ENCODE data around the gene PEX6.
A peak's percentile ranks its signal among the peaks of the same experiment; 100 is the strongest.

Gene PEX6

DNA sequence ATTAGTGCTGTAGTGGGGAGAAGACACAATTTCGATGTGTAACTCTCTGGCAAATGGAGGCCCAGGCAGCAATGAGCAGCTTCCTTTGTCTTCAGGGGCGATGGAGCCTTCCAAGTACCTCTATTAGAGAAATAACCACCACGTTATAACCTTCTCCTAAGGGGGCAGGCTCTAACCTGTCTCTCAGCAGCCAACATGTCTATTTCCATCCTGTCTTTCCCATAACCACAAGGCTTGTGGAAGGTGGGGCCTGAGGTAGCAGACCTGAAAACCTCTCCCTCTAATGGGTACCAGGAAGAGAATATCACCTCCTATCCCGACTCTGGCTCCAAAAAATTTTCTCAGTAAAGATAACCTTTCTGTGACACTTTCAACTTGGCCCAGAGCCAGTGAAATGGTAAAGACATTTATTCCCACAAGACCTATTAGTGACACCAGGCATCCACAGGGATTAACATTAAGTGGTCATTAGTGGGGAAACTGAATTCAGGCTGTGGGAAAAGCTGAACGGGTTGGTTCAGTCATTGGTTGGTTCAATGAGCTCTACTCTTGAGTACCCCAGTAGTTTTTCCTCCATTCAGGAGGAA, 4.0 kb downstream of the PEX6 start:
- ATAC-seq, result no peak
- TF ChIP-seq ZNF70 (CRISPR knock-in tag; IDR thresholded peaks at IDR 0.05) (no peak), CSDC2 (CRISPR knock-in tag; IDR thresholded peaks at IDR 0.05) (no peak), ISL1 (CRISPR knock-in tag; IDR thresholded peaks at IDR 0.05) (no peak), ZNF565 (CRISPR knock-in tag; conservative IDR thresholded peaks at IDR 0.05; ENCODE audit: low read depth) (no peak)
- TF ChIP-seq, protein P1, sequence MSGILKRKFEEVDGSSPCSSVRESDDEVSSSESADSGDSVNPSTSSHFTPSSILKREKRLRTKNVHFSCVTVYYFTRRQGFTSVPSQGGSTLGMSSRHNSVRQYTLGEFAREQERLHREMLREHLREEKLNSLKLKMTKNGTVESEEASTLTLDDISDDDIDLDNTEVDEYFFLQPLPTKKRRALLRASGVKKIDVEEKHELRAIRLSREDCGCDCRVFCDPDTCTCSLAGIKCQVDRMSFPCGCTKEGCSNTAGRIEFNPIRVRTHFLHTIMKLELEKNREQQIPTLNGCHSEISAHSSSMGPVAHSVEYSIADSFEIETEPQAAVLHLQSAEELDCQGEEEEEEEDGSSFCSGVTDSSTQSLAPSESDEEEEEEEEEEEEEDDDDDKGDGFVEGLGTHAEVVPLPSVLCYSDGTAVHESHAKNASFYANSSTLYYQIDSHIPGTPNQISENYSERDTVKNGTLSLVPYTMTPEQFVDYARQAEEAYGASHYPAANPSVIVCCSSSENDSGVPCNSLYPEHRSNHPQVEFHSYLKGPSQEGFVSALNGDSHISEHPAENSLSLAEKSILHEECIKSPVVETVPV (CRISPR knock-in tag; IDR thresholded peaks at IDR 0.05), result no peak
- TF ChIP-seq, protein P2, sequence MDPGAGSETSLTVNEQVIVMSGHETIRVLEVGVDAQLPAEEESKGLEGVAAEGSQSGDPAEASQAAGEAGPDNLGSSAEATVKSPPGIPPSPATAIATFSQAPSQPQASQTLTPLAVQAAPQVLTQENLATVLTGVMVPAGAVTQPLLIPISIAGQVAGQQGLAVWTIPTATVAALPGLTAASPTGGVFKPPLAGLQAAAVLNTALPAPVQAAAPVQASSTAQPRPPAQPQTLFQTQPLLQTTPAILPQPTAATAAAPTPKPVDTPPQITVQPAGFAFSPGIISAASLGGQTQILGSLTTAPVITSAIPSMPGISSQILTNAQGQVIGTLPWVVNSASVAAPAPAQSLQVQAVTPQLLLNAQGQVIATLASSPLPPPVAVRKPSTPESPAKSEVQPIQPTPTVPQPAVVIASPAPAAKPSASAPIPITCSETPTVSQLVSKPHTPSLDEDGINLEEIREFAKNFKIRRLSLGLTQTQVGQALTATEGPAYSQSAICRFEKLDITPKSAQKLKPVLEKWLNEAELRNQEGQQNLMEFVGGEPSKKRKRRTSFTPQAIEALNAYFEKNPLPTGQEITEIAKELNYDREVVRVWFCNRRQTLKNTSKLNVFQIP (CRISPR knock-in tag; IDR thresholded peaks at IDR 0.05; ENCODE audit: borderline replicate concordance, low read depth), result no peak

DNA sequence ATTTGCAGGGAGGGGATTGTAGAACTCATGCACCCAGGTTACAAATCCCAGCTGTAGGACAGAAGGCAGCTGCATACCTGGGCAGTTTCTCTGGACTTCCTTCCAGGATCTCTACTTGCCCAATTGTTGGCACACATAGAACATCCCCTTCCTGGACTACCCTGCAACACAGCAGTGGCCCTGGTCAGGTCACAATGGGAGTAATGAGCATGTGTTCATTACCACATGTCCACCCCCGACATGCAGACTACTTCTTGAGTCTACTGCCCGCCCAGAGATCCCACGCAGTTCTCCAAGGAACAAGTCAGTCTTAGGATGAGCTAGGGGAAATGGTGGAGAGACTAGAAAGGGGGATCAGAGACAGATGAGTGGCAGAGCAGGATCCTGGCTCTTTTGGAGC, 5.1 kb downstream of the PEX6 start:
- ATAC-seq, result no peak
- TF ChIP-seq ZC3H10 (CRISPR knock-in tag; IDR thresholded peaks at IDR 0.05) (no peak), ISL1 (CRISPR knock-in tag; IDR thresholded peaks at IDR 0.05) (no peak), TOX (CRISPR knock-in tag; IDR thresholded peaks at IDR 0.05; ENCODE audit: borderline replicate concordance) (no peak), ZNF8 (CRISPR knock-in tag; IDR thresholded peaks at IDR 0.05) (no peak)
- TF ChIP-seq, protein P2 (CRISPR knock-in tag; IDR thresholded peaks at IDR 0.05; ENCODE audit: borderline replicate concordance, low read depth), result no peak

DNA sequence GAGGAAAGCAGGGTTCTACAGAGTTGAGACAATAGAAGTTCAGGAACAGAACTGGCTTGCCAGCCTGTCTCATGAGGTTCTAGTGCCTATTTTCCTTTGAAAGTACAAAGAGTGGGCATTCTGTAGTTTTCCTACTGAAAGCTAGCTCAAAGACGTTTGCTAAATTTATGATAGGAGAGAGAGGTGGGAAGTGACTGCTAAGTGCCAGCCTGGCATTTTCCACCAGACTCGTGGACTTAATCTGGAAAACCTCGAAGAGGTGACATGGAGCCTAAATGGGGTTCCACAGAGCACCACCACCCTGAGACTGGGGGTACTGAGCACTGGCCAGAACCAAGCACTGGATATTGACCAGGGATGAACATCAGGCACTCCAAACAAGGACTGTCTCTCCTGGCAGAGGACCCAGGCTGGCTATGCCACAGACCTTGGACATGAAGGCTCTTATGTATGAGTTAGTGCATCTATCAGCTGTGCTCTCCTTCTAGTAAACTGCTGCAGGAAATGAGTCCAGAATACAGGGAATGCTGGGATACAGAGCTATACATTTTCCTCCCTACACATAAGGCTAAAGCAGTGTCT, 7.1 kb downstream of the PEX6 start:
- TF ChIP-seq BACH2 (CRISPR knock-in tag; IDR thresholded peaks at IDR 0.05; ENCODE audit: borderline replicate concordance) (no peak), GLIS3 (CRISPR knock-in tag; IDR thresholded peaks at IDR 0.05) (no peak), OSR1 (CRISPR knock-in tag; IDR thresholded peaks at IDR 0.05) (no peak), ZNF565 (CRISPR knock-in tag; conservative IDR thresholded peaks at IDR 0.05; ENCODE audit: low read depth) (no peak), SNAI2 (CRISPR knock-in tag; IDR thresholded peaks at IDR 0.05) (no peak), ESRRG (CRISPR knock-in tag; IDR thresholded peaks at IDR 0.05) (no peak), RARB (CRISPR knock-in tag; IDR thresholded peaks at IDR 0.05) (no peak), TCF4 (CRISPR knock-in tag; IDR thresholded peaks at IDR 0.05; ENCODE audit: borderline replicate concordance) (no peak), TOX (CRISPR knock-in tag; IDR thresholded peaks at IDR 0.05; ENCODE audit: borderline replicate concordance) (no peak), PPARA (CRISPR knock-in tag; IDR thresholded peaks at IDR 0.05; ENCODE audit: borderline replicate concordance) (no peak)
- TF ChIP-seq, protein P1 (CRISPR knock-in tag; IDR thresholded peaks at IDR 0.05), result no peak
- TF ChIP-seq, protein P3, sequence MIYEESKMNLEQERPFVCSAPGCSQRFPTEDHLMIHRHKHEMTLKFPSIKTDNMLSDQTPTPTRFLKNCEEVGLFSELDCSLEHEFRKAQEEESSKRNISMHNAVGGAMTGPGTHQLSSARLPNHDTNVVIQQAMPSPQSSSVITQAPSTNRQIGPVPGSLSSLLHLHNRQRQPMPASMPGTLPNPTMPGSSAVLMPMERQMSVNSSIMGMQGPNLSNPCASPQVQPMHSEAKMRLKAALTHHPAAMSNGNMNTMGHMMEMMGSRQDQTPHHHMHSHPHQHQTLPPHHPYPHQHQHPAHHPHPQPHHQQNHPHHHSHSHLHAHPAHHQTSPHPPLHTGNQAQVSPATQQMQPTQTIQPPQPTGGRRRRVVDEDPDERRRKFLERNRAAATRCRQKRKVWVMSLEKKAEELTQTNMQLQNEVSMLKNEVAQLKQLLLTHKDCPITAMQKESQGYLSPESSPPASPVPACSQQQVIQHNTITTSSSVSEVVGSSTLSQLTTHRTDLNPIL (CRISPR knock-in tag; IDR thresholded peaks at IDR 0.05; ENCODE audit: low read depth), result no peak
- no peak for ATAC-seq

DNA sequence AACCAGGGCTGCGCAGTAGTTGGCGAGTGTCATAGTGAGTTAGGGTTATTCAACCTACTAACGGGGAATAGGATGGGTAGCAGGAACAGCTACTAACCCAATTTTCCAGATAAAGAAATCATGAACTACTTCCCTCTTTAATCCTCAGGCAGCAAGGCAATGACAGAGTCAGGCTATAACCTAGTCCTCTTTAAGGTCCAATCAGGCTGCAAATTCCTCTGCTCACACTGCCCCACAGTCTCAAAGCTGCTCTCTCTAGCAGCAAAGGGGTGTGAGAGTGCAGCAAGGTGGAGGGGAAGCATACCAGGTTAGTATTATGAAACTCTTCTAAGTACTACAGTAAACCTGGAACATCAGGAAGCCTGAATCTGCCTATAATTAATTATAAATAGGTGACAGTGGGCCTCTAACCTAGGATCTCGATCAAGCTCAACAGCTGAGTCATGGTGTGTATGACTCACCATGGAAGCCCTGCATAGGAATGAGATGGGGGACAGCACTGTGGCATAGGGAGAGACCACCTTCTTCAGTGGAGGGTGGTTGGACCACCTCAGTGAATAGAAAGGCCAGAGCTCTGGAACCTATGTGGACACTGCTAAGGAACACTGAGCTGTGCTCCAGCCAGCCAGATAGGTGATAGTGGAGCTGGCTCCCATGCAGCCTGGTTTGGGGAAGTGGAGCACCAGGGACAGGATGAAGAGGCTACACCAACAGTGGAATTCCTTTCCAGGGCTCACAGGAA, 7.9 kb downstream of the PEX6 start:
- peak; percentile 71 for ATAC-seq
- TF ChIP-seq CSDC2 (CRISPR knock-in tag; IDR thresholded peaks at IDR 0.05) (no peak), ARNTL (CRISPR knock-in tag; IDR thresholded peaks at IDR 0.05; ENCODE audit: borderline replicate concordance, low read depth) (no peak)
